Calu3 (cell line): ENCODE measurements around the gene TRMU. TPM values are rescaled to one million over a fixed set of nuclear protein-coding genes. Genes with fewer than 3 reads are reported as not detected.

Source experiments
- BruUV-seq: library from RNA; stranded (reverse); fragments of 400-500 nt; replicated peaks from 2 replicates; lab custom pipeline; 2021; lab: Mats Ljungman, UMichigan
- CTCF ChIA-PET: fragments of 300-600 bp; sonication (Branson Sonifier 250); formaldehyde crosslinking; loops from one replicate; lab custom pipeline; 2022; ENCODE audit warnings: antibody characterized with exemption; lab: Charles Lee
- DNase-seq: peaks from one replicate; pipeline ENCODE4 v3.0.0; 2022
- H3K27ac Mint-ChIP-seq: one replicate; pipeline ENCODE4 v1.8.0; 2022; ENCODE audit warnings: mixed read lengths; ENCODE audit not compliant: unreplicated experiment
- H3K27me3 Mint-ChIP-seq: one replicate; pipeline ENCODE4 v1.8.0; 2022; ENCODE audit warnings: mixed read lengths; ENCODE audit not compliant: unreplicated experiment
- H3K36me3 Mint-ChIP-seq: one replicate; pipeline ENCODE4 v1.8.0; 2022; ENCODE audit warnings: mild to moderate bottlenecking, moderate library complexity, mixed read lengths; ENCODE audit not compliant: insufficient read depth, unreplicated experiment
- H3K4me1 Mint-ChIP-seq: one replicate; pipeline ENCODE4 v1.8.0; 2022; ENCODE audit warnings: mild to moderate bottlenecking, low read depth, mixed read lengths; ENCODE audit not compliant: unreplicated experiment
- H3K4me3 Mint-ChIP-seq: one replicate; pipeline ENCODE4 v1.8.0; 2022; ENCODE audit warnings: mild to moderate bottlenecking, low read depth, moderate library complexity, mixed read lengths; ENCODE audit not compliant: unreplicated experiment
- H3K9me3 Mint-ChIP-seq: one replicate; pipeline ENCODE4 v1.8.0; 2022; ENCODE audit warnings: low read depth, mixed read lengths; ENCODE audit not compliant: unreplicated experiment
- intact Hi-C: fragments of 100-400 bp; cut with micrococcal nuclease; formaldehyde crosslinking; loops from one replicate; pipeline ENCODE4 v1.10.0; 2022; ENCODE audit not compliant: unreplicated experiment
- total RNA-seq: library from RNA; stranded (reverse); gene quantifications from 2 replicates; pipeline ENCODE4 v1.2.3, GENCODE V29; 2022
- TF ChIP-seq, protein P1 (sequence below): fragments of 200-600 bp; IDR thresholded peaks from one replicate; pipeline ENCODE4 v1.8.0; 2022; ENCODE audit warnings: antibody characterized with exemption; ENCODE audit not compliant: unreplicated experiment

Gene TRMU
- total RNA-seq, 1 experiment from 2014 or later: 79.6 TPM

DNA sequence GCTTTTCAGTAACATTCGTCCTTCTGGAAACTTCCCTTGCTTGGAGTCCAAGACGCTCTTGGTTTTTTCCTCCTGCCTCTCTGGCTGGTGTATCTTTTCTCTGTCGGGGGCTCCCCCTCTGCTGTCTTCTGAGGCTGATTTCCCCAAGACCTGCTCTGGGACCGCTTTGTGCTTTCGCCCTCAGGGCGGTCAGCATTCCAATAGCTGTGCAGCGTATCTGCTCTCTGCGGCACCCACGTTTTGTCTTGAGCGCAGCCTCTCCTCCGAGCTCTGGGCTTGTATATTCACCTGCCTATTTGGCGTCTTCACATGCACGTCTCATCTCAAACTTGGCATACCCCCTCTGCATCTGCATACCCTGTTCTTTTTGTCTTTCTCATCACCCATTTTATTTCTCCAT lies 36.4 kb upstream of the TRMU start:
- Mint-ChIP-seq H3K4me1 (peaks cover 38% of the 10 kb centered on the region), H3K4me3 (peak overlapping the region; percentile 98), H3K9me3 (no peaks in the 10 kb centered on the region), H3K36me3 (peaks cover 47% of the 10 kb centered on the region), H3K27ac (no peak overlapping the region), H3K27me3 (no peaks in the 10 kb centered on the region)
- TF ChIP-seq, protein P1, sequence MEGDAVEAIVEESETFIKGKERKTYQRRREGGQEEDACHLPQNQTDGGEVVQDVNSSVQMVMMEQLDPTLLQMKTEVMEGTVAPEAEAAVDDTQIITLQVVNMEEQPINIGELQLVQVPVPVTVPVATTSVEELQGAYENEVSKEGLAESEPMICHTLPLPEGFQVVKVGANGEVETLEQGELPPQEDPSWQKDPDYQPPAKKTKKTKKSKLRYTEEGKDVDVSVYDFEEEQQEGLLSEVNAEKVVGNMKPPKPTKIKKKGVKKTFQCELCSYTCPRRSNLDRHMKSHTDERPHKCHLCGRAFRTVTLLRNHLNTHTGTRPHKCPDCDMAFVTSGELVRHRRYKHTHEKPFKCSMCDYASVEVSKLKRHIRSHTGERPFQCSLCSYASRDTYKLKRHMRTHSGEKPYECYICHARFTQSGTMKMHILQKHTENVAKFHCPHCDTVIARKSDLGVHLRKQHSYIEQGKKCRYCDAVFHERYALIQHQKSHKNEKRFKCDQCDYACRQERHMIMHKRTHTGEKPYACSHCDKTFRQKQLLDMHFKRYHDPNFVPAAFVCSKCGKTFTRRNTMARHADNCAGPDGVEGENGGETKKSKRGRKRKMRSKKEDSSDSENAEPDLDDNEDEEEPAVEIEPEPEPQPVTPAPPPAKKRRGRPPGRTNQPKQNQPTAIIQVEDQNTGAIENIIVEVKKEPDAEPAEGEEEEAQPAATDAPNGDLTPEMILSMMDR: no peak
- DNase-seq: no peak
- no TSS peak for BruUV-seq
- intact Hi-C loops: no loop called here
- CTCF ChIA-PET: no interaction called here

DNA sequence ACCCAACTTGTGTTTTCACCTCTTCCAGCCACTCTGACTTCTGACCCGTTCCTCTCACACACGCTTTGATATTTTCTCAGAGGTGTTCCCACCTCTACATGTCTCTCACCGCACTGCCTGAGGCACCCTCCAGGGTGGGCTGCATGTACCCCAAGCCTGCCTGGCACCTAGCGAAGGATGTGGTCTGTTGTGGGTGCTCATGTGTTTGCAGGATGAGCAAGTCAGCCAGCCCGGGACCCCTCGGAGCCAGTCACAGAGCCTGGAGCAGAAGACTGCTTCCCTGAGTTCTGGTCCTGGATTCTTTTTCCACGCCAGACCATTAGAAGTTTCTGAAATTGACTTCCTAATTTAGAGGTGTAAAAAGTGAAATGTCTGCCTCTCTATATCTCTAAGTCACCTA lies 35.0 kb upstream of the TRMU start:
- no peaks in the 10 kb centered on the region for H3K9me3 Mint-ChIP-seq
- intact Hi-C loops: no loop called here
- CTCF ChIA-PET: no interaction called here
- no peak for DNase-seq
- H3K4me1 Mint-ChIP-seq: peaks cover 38% of the 10 kb centered on the region
- no peak overlapping the region for H3K27ac Mint-ChIP-seq
- TF ChIP-seq, protein P1: no peak
- no TSS peak for BruUV-seq
- H3K4me3 Mint-ChIP-seq: no peak overlapping the region
- peaks cover 47% of the 10 kb centered on the region for H3K36me3 Mint-ChIP-seq
- H3K27me3 Mint-ChIP-seq: no peaks in the 10 kb centered on the region

DNA sequence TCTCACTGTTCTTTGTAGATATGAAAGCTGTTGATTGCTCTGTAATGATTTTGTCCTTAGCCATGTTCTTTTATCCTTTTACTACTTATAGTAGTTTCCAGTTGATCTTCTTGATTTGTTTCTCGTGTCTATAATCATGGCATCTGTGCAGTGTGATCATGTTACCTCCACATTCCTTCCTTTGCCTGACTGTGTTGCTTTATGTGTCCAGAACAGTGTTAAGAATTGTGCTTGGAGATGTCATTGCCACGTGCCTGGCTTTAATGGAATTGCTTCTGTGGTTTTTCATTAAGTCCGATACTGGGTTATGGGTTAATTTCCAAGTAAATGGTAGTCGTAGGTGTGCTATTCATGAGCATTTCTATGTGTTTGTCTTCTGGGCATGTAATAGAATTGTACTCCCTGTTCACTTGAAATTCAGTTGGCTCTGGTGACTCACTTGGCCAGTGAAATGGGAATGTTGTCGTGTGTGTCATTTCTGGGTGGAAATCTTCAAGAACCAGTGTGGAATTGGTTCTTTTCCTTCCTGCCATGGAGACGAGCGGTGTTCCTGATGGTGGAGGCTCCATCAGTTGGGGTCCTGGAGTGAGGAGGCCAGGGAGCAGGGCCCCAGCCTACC lies 32.1 kb upstream of the TRMU start:
- no peak for DNase-seq
- TF ChIP-seq, protein P1: no peak
- peaks cover 32% of the 10 kb centered on the region for H3K4me1 Mint-ChIP-seq
- peaks cover 27% of the 10 kb centered on the region for H3K36me3 Mint-ChIP-seq
- no peaks in the 10 kb centered on the region for H3K9me3 Mint-ChIP-seq
- BruUV-seq: no TSS peak
- H3K27me3 Mint-ChIP-seq: no peaks in the 10 kb centered on the region
- H3K4me3 Mint-ChIP-seq: no peak overlapping the region
- intact Hi-C loops: no loop called here
- H3K27ac Mint-ChIP-seq: peak overlapping the region; percentile 64
- CTCF ChIA-PET: interaction anchor here (0.7 to 1.1 kb wide), 2 partner anchors 181 to 951 kb away, joined by 3 to 6 read pairs; no protein-coding TSS in a partner anchor

DNA sequence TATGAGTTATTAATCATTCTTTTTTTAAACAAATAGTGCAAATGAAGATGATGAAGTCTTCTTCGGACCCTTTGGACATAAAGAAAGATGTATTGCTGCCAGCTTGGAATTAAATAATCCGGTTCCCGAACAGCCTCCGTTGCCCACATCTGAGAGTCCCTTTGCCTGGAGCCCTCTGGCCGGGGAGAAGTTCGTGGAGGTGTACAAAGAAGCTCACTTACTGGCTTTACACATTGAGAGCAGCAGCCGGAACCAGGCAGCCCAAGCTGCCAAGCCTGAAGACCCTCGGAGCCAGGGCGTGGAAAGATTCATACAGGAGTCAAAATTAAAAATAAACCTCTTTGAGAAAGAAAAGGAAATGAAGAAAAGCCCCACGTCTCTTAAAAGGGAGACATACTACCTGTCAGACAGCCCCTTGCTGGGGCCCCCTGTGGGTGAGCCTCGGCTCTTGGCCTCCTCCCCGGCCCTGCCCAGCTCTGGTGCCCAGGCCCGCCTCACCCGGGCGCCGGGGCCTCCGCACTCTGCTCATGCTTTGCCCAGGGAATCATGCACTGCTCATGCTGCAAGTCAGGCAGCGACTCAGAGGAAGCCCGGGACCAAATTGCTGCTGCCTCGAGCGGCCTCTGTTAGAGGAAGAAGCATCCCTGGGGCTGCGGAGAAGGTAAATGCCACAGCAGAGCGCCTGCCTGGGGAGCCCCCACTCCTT lies 27.1 kb upstream of the TRMU start:
- Mint-ChIP-seq H3K4me3 (no peak overlapping the region), H3K27me3 (no peaks in the 10 kb centered on the region), H3K9me3 (no peaks in the 10 kb centered on the region), H3K27ac (no peak overlapping the region), H3K4me1 (peaks cover 10% of the 10 kb centered on the region), H3K36me3 (peaks cover 38% of the 10 kb centered on the region)
- CTCF ChIA-PET: no interaction called here
- no peak for DNase-seq
- TF ChIP-seq, protein P1: no peak
- no TSS peak for BruUV-seq
- intact Hi-C loops: no loop called here
